Sigmoid colon (tissue), 3 donors: ENCODE measurements around the gene TIA1.
"Not testable (repeated sequence)": the region's sequence is repeated elsewhere in the genome, so short reads cannot be mapped to it uniquely, and the experiment has no call there.

Source experiments
- CTCF ChIP-seq, 4 experiments: fragments of 450-650 bp in 3 of 4; fragments of 200-600 bp in 1 of 4; IDR thresholded peaks; one replicate each; pipeline ENCODE4 v1.5.1; 2016 to 2019; ENCODE audit warnings: antibody characterized with exemption in 4 of 4, mild to moderate bottlenecking in 3 of 4, moderate library complexity in 2 of 4
- POLR2A ChIP-seq, 2 donors: fragments of 450-650 bp; IDR thresholded peaks; one replicate each; pipeline ENCODE4 v1.6.1; 2016; ENCODE audit warnings: antibody characterized with exemption in 2 of 2, mild to moderate bottlenecking in 2 of 2, moderate library complexity in 2 of 2

- TF ChIP-seq CTCF, POLR2A (IDR thresholded peaks at IDR 0.05): not testable (repeated sequence)
These were observed 21.2 kb upstream of the TIA1 start for GRCh38 chr2:70269422-70270302.
